Breast epithelium (tissue), 4 donors: ENCODE data around the gene OR2V1. TPM values are rescaled to one million over a fixed set of nuclear protein-coding genes. Genes with fewer than 3 reads are reported as not detected.
A peak's percentile ranks its signal among the peaks of the same experiment; 100 is the strongest.
"Not testable (repeated sequence)": the region's sequence is repeated elsewhere in the genome, so short reads cannot be mapped to it uniquely, and the experiment has no call there.

ENCODE experiments used
- DNase-seq, 2 donors: peaks; one replicate each; pipeline ENCODE4 v3.0.0-alpha.2; 2019; ENCODE audit warnings: low spot score in 2 of 2
- H3K27ac ChIP-seq, 2 donors: fragments of 200-600 bp; sonication (generic) in 1 of 2; one replicate each; pipeline ENCODE4 v1.5.1; 2016 to 2019; ENCODE audit warnings: mild to moderate bottlenecking in 1 of 2
- H3K27me3 ChIP-seq, 2 donors: fragments of 200-600 bp; sonication (generic) in 1 of 2; one replicate each; pipeline versions ENCODE4 v1.5.1 to v1.6.0; 2017 to 2019; ENCODE audit warnings: control low read depth in 1 of 2, mild to moderate bottlenecking in 1 of 2
- H3K36me3 ChIP-seq: fragments of 200-600 bp; one replicate; pipeline ENCODE4 v1.5.1; 2019
- H3K4me1 ChIP-seq, 2 donors: fragments of 200-600 bp; sonication (generic); one replicate each; pipeline ENCODE4 v1.5.1; 2016 to 2019; ENCODE audit warnings: control low read depth in 1 of 2
- H3K4me3 ChIP-seq, 3 donors: fragments of 200-600 bp; sonication (generic); 1 replicate in 2 of 3; 2 replicates in 1 of 3; pipeline ENCODE4 v1.5.1; 2016 to 2019; ENCODE audit warnings: mild to moderate bottlenecking in 3 of 3, moderate library complexity in 2 of 3
- H3K9me3 ChIP-seq, 2 donors: fragments of 200-600 bp; sonication (generic) in 1 of 2; one replicate each; pipeline ENCODE4 v1.5.1; 2016 to 2019; ENCODE audit warnings: control low read depth in 1 of 2
- CTCF ChIP-seq, 3 donors: fragments of 450-650 bp; IDR thresholded peaks; one replicate each; pipeline ENCODE4 v1.5.1; 2016 to 2017; ENCODE audit warnings: antibody characterized with exemption in 3 of 3, mild to moderate bottlenecking in 3 of 3, moderate library complexity in 3 of 3
- POLR2A ChIP-seq: fragments of 450-650 bp; IDR thresholded peaks from one replicate; pipeline ENCODE4 v1.6.1; 2016; ENCODE audit warnings: antibody characterized with exemption, mild to moderate bottlenecking, moderate library complexity
- POLR2AphosphoS5 ChIP-seq, 3 donors: sonication (generic); formaldehyde crosslinking; IDR thresholded peaks; one replicate each; pipeline ENCODE4 v1.6.1; 2017; ENCODE audit warnings: antibody characterized with exemption in 3 of 3
- intact Hi-C: fragments of 100-400 bp; cut with DNase I; formaldehyde crosslinking; loops from one replicate; pipeline ENCODE4 v1.15.1; 2023; ENCODE audit warnings: low total_unique reads
- total RNA-seq, 3 donors: library from RNA; depleted of rRNA; stranded (reverse); fragments of >200 nt; gene quantifications; one replicate each; pipeline ENCODE4 v1.1.0, GENCODE V29; 2016

OR2V1 gene
- total RNA-seq, 3 donors from 2014 or later = not detected

GRCh38 chr5:181114284-181114843 lies 16.6 kb downstream of the OR2V1 start:
- intact Hi-C loops = no loop called here
- H3K4me1 ChIP-seq = peaks cover 0 to 4% of the 10 kb centered on the region in 2 donors
- DNase-seq = no peak
- TF ChIP-seq POLR2AphosphoS5 (IDR thresholded peaks at IDR 0.05) (no peak), CTCF (IDR thresholded peaks at IDR 0.05) (no peak), POLR2A (no peak)
- peaks cover 4 to 9% of the 10 kb centered on the region in 2 donors for H3K9me3 ChIP-seq
- H3K36me3 ChIP-seq = no peaks in the 10 kb centered on the region
- H3K27ac ChIP-seq = no peak overlapping the region
- H3K27me3 ChIP-seq = peaks cover 0 to 75% of the 10 kb centered on the region in 2 donors
- peak overlapping the region in 2 of 3 donors; percentile 3 to 44 for H3K4me3 ChIP-seq

DNA sequence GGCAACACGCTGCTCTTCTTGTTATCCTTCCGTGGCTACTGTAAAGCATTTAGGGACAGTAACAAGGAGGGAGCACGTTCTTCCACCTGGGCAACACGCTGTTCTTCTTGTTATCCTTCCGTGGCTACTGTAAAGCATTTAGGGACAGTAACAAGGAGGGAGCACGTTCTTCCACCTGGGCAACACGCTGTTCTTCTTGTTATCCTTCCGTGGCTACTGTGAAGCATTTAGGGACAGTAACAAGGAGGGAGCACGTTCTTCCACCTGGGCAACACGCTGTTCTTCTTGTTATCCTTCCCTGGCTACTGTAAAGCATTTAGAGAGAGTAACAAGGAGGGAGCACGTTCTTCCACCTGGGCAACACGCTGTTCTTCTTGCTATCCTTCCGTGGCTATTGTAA lies 17.4 kb downstream of the OR2V1 start:
- H3K27me3 ChIP-seq = peaks cover 0 to 76% of the 10 kb centered on the region in 2 donors
- intact Hi-C loops, H3K27ac ChIP-seq, H3K4me3 ChIP-seq, DNase-seq, H3K4me1 ChIP-seq, H3K9me3 ChIP-seq, H3K36me3 ChIP-seq: not testable (repeated sequence)

- H3K36me3 ChIP-seq = no peaks in the 10 kb centered on the region
- peaks cover 0 to 76% of the 10 kb centered on the region in 2 donors for H3K27me3 ChIP-seq
- no peak for DNase-seq
- no peak overlapping the region for H3K4me3 ChIP-seq
- peaks cover 4 to 9% of the 10 kb centered on the region in 2 donors for H3K9me3 ChIP-seq
- intact Hi-C loops = no loop called here
- no peak for TF ChIP-seq CTCF (IDR thresholded peaks at IDR 0.05)
- TF ChIP-seq POLR2A = no peak
- no peak for TF ChIP-seq POLR2AphosphoS5 (IDR thresholded peaks at IDR 0.05)
- no peak overlapping the region for H3K27ac ChIP-seq
- H3K4me1 ChIP-seq = peaks cover 0 to 4% of the 10 kb centered on the region in 2 donors
Measured at GRCh38 chr5:181112476-181112875, 18.5 kb downstream of the OR2V1 start.

- H3K4me3 ChIP-seq = no peak overlapping the region
- H3K36me3 ChIP-seq = no peaks in the 10 kb centered on the region
- DNase-seq = no peak
- no peak overlapping the region for H3K27ac ChIP-seq
- peaks cover 0 to 80% of the 10 kb centered on the region in 2 donors for H3K27me3 ChIP-seq
- intact Hi-C loops = no loop called here
- peaks cover 4 to 9% of the 10 kb centered on the region in 2 donors for H3K9me3 ChIP-seq
- peaks cover 0 to 4% of the 10 kb centered on the region in 2 donors for H3K4me1 ChIP-seq
- no peak for TF ChIP-seq POLR2AphosphoS5 (IDR thresholded peaks at IDR 0.05)
- TF ChIP-seq CTCF (IDR thresholded peaks at IDR 0.05) = no peak
Measured at GRCh38 chr5:181111010-181111409, 20.0 kb downstream of the OR2V1 start.

GRCh38 chr5:181109489-181110013 lies 21.4 kb downstream of the OR2V1 start:
- DNase-seq = no peak
- peaks cover 0 to 83% of the 10 kb centered on the region in 2 donors for H3K27me3 ChIP-seq

More at GRCh38 chr5:181109489-181110013, 21.4 kb downstream of the OR2V1 start:
- intact Hi-C loops = no loop called here
- H3K4me1 ChIP-seq = peaks cover 0 to 1% of the 10 kb centered on the region in 2 donors
- TF ChIP-seq CTCF (IDR thresholded peaks at IDR 0.05) (no peak), POLR2A (no peak), POLR2AphosphoS5 (IDR thresholded peaks at IDR 0.05) (no peak)
- no peak overlapping the region for H3K27ac ChIP-seq
- H3K4me3 ChIP-seq = no peak overlapping the region
- peaks cover 4 to 9% of the 10 kb centered on the region in 2 donors for H3K9me3 ChIP-seq
- no peaks in the 10 kb centered on the region for H3K36me3 ChIP-seq
